ENCODE data around the gene C1orf116. TPM values are rescaled to one million over a fixed set of nuclear protein-coding genes. Genes with fewer than 3 reads are reported as not detected.

The C1orf116 gene
- polyA plus RNA-seq, 2 of the 4 experiments (the other 2 are of a cell fraction): 2.0 to 3.2 TPM

GRCh38 chr1:207067185-207067584 lies 34.6 kb upstream of the C1orf116 start:
- Histone ChIP-seq H3K4me3 (no peak overlapping the region), H3K4me1 (no peaks in the 10 kb centered on the region), H3K4me2 (no peak overlapping the region), H3K9me3 (no peaks in the 10 kb centered on the region), H3K27ac (no peak overlapping the region)
- FAIRE-seq: no peak
- no peak for DNase-seq (ENCODE audit: low read depth in 1 of 2, low spot score in 1 of 2)
- no peak for ATAC-seq
- TF ChIP-seq MAZ (IDR thresholded peaks at IDR 0.05; ENCODE audit: borderline replicate concordance, low read depth, low read length) (no peak), ZFP36 (IDR thresholded peaks at IDR 0.05; ENCODE audit: borderline replicate concordance, partially characterized antibody) (no peak), ESRRA (IDR thresholded peaks at IDR 0.05; ENCODE audit: borderline replicate concordance, low read length) (no peak), JUN (IDR thresholded peaks at IDR 0.05) (no peak), JUNB (IDR thresholded peaks at IDR 0.05) (no peak), CHD4 (IDR thresholded peaks at IDR 0.05; ENCODE audit: borderline replicate concordance) (no peak), KDM5A (IDR thresholded peaks at IDR 0.05) (no peak), ZC3H11A (IDR thresholded peaks at IDR 0.05) (no peak), REST (IDR thresholded peaks at IDR 0.05) (no peak), FOXS1 (CRISPR knock-in tag; IDR thresholded peaks at IDR 0.05) (no peak), SMC3 (IDR thresholded peaks at IDR 0.05) (no peak), RFX5 (IDR thresholded peaks at IDR 0.05) (no peak), TFCP2L1 (CRISPR knock-in tag; IDR thresholded peaks at IDR 0.05) (no peak), CTCF (IDR thresholded peaks at IDR 0.05) (no peak), POLR2A (IDR thresholded peaks at IDR 0.05; ENCODE audit: low read length) (no peak), HDAC2 (IDR thresholded peaks at IDR 0.05) (no peak), FOSL2 (IDR thresholded peaks at IDR 0.05) (no peak), FOSL2 (CRISPR knock-in tag; IDR thresholded peaks at IDR 0.05) (no peak), CHD2 (IDR thresholded peaks at IDR 0.05; ENCODE audit: low read length, partially characterized antibody) (no peak)
- ChIA-PET POLR2A (no interaction called here), CTCF (interaction anchor here (1.3 to 2.5 kb wide), 2 partner anchors 8 to 17 kb away, joined by 4 to 14 read pairs; no protein-coding TSS in a partner anchor)
- 57% methylated on average over 3 of the region's 3 CpGs for WGBS (ENCODE audit: missing lambda C conversion rate)

GRCh38 chr1:207064561-207064960 lies 32.0 kb upstream of the C1orf116 start:
- WGBS (ENCODE audit: missing lambda C conversion rate): 89% methylated on average over 8 of the region's 8 CpGs
- ATAC-seq: no peak
- no peak overlapping the region for H3K4me3 ChIP-seq
- ChIA-PET POLR2A (no interaction called here), CTCF (interaction anchor here (0.6 to 0.9 kb wide), 2 partner anchors 10 to 262 kb away, joined by 3 to 4 read pairs; no protein-coding TSS in a partner anchor)
- no peak overlapping the region for H3K4me2 ChIP-seq
- no peaks in the 10 kb centered on the region for H3K4me1 ChIP-seq
- H3K9me3 ChIP-seq: no peaks in the 10 kb centered on the region
- no peak overlapping the region for H3K27ac ChIP-seq
- no peak for FAIRE-seq
- no peak for TF ChIP-seq RFX5 (IDR thresholded peaks at IDR 0.05)
- no peak for TF ChIP-seq CHD2 (IDR thresholded peaks at IDR 0.05; ENCODE audit: low read length, partially characterized antibody)
- TF ChIP-seq MAZ (IDR thresholded peaks at IDR 0.05; ENCODE audit: borderline replicate concordance, low read depth, low read length): no peak
- TF ChIP-seq HOXB5 (CRISPR knock-in tag; IDR thresholded peaks at IDR 0.05): no peak
- no peak for TF ChIP-seq HES2 (IDR thresholded peaks at IDR 0.05)
- no peak for TF ChIP-seq CBX2 (IDR thresholded peaks at IDR 0.05; ENCODE audit: borderline replicate concordance, low read depth)
- no peak for DNase-seq (ENCODE audit: low read depth in 1 of 2, low spot score in 1 of 2)

Measured in A549 (cell line).